Activated naive CD8-positive, alpha-beta T cell treated with anti-CD3 and anti-CD28 coated beads, Interleukin-2, amount 50 U/mL, for 16 hours (primary cell): ENCODE measurements around the gene HAGHL.

Experiments used
- DNase-seq: peaks from one replicate; pipeline ENCODE4 v3.0.0-alpha.2; 2020; ENCODE audit warnings: low read depth, low spot score

Gene HAGHL, protein sequence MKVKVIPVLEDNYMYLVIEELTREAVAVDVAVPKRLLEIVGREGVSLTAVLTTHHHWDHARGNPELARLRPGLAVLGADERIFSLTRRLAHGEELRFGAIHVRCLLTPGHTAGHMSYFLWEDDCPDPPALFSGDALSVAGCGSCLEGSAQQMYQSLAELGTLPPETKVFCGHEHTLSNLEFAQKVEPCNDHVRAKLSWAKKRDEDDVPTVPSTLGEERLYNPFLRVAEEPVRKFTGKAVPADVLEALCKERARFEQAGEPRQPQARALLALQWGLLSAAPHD

DNA sequence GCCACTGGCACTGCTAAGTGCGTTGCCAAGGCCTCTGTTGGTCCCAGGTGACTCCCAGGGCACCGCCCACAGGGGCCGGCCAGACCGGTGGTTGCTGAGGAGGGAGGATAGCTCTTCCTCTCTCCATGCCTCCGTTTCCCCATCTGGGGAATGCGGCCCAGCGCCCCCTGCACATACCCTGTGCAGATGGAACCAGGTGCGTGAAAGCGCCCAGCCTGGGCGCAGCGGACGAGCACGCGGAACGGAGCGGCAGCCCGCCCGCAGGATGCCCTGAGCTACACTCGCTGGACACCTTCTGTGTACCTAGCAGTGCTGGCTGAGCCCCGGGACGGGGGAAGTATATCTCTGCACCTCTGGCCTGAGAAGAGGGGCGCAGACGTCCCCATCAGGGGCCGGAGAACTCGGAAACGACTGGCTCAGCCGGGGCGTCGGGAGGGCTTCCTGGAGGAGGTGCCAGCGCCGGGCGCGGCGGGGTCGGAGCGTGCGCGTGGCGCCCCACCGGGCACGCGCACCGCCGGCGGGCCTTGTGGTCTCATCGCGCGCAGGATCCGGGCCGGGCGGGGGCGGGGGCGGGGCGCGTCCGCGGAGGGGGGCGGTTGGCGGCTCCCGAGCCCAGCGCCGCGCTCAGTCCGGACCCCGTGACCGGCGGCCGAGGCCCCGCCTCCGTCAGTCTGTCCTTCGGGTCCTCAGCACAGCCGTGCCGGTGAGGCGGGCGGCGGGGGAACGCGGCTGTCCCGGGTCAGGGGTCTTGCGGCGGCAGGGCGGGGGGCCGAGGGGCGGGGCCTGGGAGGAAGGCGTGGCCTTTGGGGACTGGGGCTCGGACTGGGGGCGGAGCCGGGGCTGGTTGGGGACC is at the start of gene HAGHL, which contains the start of gene CCDC78:
HAGHL (plus strand) TSS at position 669 of the 853 bp plus-strand sequence. CDS start 404 bp downstream, outside the sequence.
CCDC78 (minus strand) TSS at position 6 of the 853 bp plus-strand sequence. CDS start 76 bp downstream, outside the sequence.
- DNase-seq = peak; percentile 43

DNA sequence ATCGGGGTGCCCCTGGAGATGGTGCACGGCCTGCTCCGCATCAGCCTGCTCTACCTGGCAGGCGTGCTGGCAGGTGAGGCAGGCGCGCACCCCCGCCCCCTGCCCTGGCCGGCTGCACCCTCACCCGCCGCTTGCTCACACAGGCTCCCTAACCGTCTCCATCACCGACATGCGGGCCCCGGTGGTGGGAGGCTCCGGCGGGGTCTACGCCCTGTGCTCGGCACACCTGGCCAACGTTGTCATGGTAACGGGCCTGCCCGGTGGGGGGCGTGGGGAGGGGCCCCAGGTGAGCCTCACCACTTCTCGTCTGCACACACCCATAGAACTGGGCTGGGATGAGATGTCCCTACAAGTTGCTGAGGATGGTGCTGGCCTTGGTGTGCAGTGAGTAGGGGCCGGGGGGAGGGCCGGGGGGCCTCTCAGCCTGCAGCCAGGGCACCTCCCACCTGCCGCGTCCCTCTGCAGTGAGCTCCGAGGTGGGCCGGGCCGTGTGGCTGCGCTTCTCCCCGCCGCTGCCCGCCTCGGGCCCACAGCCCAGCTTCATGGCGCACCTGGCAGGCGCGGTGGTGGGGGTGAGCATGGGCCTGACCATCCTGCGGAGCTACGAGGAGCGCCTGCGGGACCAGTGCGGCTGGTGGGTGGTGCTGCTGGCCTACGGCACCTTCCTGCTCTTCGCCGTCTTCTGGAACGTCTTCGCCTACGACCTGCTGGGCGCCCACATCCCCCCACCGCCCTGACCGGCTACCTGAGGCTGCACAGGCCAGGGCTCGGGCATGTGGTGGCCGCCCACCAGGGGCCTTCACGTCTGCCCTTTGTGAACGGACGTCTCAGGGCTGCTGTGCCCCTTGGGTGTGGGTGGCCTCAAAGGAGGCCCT is 49.4 kb upstream of the HAGHL start:
- DNase-seq = no peak

DNA sequence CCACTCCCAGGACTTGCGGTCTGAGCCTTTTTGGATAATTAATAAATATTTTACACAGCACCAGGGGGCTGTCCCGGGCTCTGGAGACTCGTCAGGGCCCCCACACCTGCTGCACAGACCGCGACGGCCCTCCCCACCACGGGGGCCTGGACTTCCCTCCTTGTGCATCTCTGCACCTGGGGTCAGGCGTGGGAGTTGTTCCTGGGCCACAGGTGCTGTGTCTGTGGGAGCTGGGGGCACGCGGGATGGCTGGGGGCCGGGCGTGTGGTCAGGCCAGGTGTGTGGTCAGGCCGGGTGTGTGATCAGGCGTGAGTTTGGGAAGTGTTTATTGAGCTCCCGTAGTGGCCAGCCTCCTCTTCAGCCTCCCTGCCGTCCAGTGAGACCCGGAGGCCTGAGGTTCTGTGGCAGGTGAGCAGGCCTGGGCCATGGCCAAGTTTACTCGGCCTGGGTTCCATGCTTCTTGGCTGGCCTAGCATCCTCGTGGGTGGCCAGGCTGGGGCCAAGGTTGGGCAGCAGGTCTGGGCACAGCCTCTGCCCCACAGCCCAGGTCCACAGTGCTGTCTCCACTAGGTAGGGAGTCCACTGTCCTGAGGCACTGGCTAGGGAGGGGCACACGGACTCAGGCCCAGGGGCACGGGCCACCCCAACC is 48.6 kb upstream of the HAGHL start:
- DNase-seq = no peak

DNA sequence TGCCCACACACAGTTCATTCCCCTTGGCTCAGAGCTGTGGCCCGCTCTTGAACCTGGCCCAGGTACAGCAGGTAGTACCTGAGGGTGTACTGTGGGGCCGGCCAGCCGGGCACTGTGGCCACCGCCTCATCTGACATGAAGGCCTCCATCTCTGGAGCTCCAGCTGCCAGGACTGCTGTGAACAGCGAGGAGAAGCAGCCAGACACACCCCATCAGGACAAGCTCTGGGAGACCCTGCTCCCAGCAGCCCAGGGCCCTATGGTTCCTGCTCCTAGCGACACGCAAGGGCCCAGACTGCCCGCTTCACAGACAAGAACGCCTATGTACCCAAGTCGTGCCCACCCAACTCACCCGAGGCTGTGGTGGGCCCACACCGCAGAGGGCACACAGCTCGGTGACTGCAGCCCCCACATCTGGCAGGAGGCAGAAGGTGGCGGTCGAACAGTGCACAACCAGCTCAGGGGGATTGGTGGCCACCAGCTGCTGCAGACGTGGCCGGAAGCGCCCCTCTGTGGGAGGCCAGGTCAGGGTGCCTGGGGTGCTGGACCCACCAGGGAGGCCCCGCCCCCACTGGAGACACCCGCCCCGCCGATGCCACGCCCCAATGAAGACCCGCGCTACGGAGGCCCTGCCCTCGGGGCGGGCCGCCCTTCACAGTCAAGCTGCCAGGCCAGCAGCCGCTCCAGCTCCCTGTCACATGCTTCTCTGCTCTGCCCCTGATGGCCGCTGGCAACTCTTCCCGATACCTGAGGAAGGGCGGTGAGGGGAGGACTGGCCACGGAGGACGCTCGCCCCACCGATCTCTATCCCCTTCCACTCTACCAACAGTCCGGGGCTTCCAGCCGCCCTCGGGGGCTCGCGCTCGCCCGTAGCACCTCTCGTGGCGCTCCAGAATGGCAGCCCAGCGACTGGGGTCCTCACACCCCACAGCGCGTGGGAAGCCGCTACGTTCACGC is 47.8 kb upstream of the HAGHL start:
- no peak for DNase-seq

DNA sequence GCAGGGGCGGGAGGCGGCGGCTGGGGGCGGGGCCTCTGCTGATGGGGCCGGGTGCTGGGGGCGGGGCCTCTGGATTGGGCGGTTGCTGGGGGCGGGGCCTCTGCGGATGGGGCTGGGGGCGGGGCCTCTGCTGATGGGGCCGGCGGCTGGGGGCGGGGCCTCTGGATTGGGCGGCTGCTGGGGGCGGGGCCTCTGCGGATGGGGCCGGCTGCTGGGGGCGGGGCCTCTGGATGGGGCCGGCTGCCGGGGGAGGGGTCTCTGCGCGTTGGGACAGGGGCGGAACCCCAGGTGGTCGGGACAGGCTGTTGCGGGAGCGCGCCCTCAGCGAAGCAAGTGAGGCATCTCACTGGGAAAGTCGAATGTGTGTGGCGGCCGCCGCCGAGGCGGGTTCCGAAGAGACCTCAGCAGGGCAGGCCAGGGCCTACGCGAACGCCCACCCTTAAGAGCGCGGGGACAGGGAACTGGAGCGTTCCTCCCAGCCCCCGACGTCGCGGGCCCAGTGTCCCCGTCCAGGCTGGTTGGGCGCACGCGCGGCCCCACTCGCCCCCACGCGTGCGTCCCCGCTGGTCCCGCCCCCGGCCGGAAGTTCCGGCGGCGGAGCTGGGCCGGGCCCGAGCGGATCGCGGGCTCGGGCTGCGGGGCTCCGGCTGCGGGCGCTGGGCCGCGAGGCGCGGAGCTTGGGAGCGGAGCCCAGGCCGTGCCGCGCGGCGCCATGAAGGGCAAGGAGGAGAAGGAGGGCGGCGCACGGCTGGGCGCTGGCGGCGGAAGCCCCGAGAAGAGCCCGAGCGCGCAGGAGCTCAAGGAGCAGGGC is 46.9 kb upstream of the HAGHL start, which contains the start of gene STUB1:
STUB1 (plus strand) TSS at position 597 of the 811 bp plus-strand sequence; CDS start at position 713, 116 bp downstream.
- DNase-seq = peak; percentile 73

DNA sequence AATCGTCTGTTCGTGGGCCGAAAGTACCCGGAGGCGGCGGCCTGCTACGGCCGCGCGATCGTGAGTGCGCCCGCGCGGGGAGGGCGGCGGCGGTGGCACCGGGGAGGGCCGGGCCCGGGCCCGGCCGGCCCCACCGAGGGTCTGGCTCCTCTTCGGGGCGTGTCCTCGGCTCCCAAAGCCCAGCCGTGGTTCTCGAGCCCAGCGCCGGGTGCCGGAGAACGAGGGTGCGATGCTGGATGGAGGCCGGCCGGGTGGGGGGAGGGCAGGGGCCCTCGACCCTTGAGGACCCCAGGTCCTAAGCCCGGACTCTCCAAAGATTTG is 46.3 kb upstream of the HAGHL start:
- DNase-seq = no peak

DNA sequence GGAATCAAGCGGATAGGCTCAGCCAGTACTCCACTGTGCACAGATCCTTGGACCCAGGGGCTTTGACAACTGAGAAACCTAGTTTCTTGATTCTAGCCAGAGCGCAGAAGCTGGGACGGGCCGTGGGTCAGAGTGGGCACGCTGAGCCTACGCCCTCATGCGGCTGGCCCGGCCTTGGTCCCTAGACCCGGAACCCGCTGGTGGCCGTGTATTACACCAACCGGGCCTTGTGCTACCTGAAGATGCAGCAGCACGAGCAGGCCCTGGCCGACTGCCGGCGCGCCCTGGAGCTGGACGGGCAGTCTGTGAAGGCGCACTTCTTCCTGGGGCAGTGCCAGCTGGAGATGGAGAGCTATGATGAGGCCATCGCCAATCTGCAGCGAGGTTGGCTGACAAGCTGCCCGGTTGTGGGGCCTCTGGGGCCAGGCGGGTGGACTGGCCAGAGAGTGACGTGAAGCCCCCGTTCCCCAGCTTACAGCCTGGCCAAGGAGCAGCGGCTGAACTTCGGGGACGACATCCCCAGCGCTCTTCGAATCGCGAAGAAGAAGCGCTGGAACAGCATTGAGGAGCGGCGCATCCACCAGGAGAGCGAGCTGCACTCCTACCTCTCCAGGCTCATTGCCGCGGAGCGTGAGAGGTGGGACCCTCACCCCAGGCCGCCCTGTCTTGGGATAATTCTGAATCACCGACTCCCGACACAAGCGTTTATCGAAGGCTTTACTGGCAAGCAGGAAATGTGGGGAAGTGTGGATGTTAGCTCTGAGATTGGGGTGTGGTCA is 45.8 kb upstream of the HAGHL start:
- DNase-seq = no peak

DNA sequence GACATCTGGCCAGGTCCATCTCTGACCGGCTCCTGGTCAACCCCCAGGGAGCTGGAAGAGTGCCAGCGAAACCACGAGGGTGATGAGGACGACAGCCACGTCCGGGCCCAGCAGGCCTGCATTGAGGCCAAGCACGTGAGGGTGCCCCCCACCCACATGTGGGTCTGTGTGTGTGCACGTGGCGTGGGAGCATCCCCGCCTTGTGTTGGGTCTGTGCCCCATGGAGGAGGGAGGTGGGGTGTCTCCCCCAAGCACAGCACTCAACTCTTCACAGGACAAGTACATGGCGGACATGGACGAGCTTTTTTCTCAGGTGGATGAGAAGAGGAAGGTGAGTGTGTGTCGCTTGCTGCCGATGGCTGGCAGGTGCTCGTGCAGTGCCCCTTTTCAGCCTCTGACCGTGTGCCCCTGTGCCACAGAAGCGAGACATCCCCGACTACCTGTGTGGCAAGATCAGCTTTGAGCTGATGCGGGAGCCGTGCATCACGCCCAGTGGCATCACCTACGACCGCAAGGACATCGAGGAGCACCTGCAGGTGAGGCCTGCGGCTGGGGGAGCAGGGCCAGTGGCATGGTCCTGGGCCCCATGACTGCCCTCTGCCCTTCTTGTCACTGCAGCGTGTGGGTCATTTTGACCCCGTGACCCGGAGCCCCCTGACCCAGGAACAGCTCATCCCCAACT is 45.0 kb upstream of the HAGHL start:
- no peak for DNase-seq

DNA sequence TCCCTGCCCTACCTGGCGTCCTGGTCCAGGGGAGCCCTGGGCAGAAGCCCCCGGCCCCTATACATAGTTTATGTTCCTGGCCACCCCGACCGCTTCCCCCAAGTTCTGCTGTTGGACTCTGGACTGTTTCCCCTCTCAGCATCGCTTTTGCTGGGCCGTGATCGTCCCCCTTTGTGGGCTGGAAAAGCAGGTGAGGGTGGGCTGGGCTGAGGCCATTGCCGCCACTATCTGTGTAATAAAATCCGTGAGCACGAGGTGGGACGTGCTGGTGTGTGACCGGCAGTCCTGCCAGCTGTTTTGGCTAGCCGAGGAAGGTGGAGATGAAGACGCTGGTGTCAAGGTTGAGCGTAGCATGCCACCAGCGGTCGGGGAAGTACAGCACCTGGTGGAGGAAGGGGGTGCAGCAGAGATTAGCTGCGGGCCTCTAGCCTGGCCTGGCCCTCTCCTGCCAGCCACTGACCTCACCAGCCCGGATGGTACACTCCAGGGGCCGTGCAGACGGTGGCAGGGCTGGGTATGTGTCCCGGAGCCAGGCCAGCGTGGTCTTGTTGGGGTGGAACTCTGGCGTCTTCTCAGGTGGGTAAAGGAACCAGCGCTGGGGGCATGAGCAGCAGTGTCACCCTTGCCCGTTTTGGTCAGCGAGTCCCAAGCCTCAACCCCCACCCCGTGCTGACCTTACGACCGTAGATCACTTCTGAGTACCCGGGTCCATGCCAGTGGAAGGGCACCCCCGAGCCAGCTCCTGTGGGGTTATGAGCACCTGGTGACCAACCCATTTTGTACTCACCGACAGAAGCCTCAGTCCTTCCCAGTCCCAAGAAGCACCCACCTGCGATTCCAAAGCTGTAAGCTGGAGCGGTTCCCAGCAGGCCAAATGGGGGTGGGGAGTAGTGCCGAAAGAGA is 44.2 kb upstream of the HAGHL start:
- no peak for DNase-seq

DNA sequence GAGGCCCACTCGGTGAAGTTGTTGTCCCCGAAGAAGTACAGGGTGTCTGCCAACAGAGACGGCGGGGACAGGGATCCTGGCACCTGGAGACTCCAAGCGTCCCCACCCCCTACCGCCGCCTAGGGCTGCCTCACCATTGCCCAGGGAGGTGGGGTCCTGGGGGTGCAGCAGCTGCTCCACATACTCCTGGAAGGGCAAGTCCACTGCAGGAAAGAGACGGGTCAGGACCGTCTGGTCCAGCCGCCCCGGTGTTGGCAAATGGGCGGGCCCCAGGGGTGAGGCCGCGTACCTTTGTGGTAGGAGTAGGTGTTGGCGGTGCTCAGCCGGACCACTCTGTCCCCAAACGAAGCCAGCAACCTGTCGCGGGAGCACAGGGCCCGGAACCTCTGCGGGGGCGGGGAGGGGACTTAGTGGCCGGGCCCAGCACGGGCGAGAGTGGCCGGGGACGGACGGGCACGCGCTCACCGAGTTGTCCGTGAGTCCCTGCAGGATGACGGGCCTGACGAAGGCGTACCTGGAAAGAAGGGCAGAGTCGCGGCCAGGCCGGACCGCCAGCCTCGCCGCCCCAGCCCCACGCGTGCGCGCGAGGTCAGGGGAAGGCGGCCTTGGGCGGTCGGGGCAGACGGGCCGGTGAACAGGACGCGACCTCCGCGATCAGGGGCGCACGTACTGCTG is 43.4 kb upstream of the HAGHL start:
- no peak for DNase-seq

DNA sequence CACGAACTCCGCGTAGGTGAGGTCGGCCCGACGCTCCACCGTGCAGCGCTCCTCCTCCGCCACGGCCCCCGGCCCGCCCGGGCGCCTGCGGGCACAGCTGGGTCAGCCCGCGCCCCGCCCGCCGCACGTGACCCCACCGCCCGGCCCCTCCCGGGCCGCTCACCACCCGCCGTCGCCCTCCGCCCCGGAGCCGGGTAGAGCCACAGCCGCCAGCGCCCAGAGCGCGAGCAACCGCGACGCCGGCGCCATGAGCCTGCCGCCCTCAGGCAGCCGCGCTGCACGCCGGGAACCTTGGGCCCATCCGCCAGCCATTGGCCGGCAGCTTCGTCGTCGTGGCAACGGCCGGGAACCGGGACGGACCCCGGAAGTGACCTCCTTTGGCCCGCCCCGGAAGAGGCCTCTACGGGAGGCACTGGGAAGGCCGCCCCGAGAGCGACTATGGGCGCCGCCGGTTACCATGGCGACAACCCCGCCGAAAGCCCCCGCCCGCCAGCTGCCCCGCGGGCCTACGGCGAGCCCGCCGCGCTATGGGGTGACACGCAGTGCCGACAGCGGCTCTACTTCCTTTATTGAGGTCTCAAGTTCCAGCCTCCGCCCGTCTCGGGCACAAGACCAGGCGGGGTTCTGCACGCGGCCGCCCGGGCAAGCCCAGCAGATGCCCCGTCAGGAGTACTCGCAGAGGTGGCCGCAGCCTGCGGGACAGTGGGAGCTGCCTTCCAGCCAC is 42.7 kb upstream of the HAGHL start, which contains the start of gene JMJD8:
JMJD8 (minus strand) TSS at position 264 of the 724 bp plus-strand sequence; CDS start at position 249, 15 bp downstream.
- DNase-seq = peak; percentile 93

DNA sequence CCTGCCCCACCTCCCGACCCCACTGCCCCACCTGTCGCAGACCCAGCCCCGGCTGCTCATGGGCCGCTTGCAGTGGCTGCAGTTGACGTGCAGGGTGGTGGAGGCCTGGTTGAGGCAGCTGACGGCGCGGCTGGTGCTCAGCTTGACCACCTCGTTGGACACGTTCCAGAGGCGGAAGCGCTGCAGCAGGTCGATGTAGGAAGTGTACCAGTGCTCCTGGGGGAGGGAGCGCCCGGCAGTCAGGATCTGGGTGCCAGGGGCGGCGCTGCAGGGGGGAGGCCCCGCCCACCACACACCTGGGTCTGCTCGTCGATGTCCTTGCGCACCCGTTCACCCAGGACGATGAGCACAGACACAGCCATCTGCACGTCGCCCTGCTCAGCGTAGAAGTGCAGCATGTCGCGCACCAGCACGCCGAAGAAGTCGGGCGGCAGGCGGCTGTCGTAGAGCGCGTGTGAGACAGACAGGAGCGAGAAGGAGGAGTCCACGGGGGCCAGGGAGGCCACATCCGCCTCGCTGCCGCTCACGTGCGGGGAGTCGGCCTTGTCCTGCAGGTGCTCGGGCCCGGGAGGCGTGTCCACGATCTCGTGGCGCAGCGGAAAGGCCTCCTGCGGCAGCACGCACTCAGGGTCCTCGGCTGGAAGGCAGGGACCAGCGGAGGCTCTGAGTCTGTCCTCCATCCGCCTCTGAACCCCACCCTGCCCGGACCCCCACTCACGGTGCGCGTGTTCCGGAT is 41.8 kb upstream of the HAGHL start:
- no peak for DNase-seq

DNA sequence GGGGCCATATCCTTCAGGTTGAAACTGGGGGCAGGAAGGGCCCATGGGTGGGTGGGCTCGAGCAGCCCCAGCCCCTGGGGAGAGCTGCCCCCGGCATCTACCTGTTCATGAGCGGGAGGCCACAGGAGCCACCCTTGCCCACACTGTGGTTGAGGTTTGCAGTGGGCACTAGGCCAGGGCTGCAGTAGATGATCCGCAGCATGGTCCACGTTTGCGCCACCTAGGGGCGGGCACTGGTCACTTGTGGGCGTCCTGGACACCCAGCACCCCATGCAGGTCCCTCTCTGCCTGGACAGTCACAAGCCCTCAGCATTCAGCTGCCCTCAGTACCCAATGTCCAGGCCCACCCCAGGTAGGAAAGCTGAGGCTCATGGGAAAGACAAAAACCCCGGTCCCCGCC is 40.9 kb upstream of the HAGHL start:
- DNase-seq = no peak

DNA sequence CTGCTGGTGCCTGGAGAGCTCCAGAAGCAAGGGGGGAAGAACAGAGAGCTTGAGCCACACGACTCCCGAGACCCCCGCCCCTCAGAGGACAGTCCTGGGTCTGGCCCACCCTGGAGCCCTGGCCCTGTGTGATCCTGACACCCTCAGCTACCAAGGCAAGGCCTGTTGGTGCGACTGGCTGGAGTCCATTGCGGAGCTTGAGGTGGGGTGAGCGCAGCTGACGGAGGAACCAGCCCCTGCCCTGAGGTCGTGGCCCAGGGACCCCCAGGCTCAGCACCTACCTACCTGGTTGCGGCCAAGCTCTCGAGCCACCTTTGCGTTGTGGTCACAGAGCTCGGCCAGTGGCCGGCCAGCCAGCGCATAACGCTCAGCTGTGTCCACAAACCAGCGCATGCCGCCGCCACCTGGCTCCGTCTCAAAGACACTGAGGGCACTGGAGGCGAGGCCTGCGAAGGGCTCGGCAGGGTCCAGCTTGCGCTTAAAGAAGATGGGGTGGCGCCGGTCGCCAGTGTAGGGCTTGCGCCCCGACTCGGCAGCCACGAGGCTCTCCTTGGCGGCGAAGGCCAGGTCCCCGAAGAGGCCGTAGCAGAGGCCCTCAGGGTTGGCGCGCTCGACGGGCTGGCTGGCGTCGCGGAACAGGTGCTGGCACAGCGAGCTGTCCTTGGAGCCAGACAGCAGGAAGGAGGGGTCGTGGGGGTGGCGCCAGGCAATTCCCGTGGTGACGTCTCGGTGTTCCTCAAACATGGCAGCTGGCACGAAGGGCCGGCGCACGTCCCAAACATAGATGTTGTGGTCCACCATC is 40.2 kb upstream of the HAGHL start:
- no peak for DNase-seq
